NCI-H2081 (cell line): Measurements from ENCODE around the gene KCP.
"Not testable (repeated sequence)": the region's sequence is repeated elsewhere in the genome, so short reads cannot be mapped to it uniquely, and the experiment has no call there.

Experiments used
- DNase-seq, 2 experiments: peaks; one replicate each; lab custom pipeline; 2025; lab: John Stamatoyannopoulos, UW

The KCP gene

DNA sequence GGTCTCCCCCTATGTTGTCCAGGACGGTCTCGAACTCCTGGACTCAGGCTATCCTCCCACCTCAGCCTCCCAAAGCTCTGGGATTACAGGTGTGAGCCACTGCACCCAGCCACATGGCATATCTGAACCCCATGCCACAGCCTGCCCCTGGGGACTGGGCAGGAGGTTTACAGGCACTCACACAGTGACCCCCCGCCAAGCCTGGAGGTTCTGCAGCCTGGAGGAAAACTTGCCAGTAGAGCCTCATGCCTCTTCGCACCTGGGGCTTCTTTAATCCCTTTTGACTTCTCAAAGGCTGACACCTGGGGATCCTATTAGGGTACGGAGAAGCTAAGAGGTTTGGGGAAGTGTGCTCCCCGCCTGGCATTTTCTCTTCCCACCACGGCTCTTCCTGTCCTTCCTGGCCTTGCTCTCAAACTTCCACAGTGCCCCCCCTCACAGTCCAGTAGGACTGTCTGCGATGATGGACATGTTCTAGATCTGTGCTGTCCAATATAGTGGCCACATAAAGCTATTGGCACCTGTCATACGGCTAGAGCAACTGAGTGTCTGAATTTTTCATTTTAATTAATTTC, 11.4 kb upstream of the KCP start:
- no peak for DNase-seq

DNA sequence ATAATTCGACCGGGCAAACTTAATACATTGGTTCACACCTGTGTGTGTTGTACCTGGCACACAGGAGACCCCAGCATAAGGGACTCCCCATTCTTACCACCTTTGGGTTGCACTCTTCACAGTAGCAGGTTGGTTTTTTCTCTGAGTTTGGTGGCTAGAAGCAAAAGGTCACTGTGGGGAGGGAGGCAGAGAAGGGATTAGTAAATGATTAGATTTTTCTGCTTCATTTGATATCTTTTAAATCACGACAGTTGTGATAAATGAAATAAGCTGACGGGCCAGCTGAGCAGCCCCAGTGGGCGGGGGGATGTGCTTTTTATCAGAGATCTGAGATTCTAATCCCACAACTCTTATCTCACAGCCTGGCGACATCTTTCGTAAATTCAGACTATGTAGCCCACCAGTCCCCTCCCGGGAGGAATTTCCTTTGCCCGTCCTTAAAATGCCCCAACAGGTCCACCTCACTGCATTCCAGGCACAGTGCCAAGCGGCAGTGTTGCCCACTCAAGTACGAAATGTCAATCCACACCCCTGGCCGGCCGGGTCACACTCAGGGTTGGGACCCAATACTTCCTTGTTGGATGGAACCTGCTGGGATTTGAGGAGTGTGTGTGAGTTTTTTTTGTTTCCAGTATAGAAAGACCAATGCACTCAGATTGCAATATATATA, 10.5 kb upstream of the KCP start:
- DNase-seq: no peak

DNA sequence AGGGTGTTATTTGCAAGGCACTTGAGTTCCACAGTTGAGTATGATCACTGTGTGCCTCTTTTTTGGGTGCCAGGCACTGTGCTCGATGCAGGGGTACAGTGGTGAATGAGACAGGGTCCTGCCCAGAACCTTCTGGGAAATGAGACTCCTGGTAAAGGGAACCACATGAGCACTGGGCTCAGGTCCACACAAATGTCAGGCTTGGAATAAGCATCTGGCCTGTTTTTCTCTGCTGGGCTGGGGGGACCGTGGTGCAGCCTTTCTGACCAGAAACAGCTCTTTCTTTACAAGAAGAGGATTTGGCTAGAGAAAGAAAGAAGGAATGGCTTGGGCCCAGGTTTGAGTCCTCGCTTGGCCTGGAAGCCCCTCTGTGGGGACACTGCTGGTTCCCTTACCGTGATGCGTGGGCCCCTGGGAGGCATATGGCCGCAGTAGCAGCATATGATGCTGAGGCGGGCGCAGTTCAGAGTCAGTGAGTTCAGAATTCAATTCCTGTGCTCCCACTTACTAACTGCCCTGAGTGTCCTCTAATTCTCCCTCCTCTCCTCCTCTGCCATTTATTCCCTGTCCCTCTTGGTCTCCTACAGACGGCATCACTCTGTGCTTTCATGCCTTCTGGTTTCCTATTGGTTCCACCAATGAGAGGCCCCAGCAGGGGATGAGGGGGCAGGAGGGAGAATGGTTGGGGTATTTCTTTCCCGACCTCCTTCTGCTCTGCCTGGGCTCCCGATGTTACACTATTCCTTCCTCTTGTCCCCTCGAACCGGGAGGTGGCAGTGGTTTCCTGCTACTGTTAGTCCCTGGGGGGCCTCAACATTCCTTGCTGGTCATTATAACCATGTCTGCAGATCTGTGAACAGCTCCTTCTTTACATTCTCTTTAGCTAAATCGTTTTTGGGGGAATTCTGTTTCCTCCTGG, 9.6 kb upstream of the KCP start:
- no peak for DNase-seq

DNA sequence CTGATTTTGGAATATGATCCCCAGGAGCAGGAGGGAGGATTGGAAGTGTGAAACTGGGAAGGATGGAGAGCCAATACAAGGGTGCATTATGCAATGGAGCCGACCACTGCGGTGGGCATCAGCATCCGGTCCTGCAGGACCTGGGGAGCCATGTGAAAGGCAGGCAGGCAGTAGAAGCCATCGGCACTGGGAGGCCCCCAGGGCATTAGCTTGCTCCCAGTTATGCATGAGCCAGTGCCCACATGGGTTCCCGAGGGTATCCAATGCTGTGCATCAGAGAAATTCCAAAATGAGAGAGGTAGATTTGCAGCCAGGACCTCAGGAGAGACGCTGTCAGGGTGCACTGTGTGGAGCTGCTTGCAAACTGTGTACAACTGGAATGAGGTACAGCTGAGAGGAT, 8.7 kb upstream of the KCP start:
- no peak for DNase-seq

DNA sequence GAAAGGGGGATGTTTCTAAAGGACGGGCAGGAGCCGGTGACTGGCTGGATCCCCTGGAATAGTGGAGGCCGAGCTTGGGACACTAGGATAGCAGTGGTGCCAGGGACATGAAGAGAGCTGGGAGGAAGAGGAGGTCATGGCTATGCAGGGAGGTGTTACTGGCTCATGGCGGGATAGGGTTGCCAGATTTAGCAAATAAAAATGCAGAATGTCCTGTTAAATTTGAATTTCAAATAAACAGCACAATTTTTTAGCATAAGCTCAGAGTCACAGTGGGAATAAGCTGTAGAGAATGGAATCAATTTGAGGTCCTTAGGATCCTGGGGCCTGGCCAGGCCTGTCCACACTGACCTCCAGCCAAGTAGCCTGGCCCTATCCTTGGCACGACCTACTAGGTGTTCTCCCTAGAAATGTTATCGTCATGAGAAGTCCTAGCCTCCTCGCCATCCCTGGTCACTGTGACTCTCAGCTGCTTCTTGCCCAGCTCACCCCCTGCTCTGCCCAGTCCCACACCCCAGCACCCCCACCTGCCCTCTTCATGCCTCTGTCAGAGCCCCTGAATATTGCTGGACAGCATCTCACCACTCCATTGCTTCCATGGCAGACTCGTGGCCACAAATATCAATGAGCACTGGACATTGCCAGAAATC, 7.6 kb upstream of the KCP start:
- no peak for DNase-seq

DNA sequence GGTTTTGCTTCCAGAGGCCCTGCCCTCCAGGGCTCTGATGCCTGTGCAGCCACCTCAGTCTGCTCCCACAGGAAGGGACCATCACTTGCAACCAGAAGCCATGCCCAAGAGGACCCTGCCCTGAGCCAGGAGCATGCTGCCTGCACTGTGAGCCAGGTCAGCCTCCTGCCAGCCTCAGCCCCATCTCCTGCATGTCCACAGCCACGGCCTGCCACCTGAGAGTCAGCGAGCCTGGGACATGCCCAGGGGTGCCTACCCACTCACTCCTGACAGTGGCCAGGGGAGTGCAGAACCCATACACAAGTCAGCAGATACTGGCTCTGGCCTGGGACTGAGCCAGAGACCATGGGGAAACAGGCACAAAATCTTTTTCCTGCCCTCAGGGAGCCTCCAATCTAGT, 6.6 kb upstream of the KCP start:
- DNase-seq: no peak

DNA sequence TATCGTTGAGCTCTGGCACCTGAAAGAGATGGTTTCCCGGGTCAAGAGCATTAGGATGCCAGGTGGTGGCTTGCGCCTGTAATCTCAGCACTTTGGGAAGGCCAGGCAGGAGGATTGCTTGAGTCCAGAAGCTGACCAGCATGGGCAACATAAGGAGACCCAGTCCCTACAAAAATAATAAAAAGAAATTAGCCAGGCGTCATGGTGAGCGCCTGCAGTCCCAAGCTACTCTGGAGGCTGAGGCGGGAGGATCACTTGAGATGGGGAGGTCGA, 6.1 kb upstream of the KCP start:
- DNase-seq: no peak

DNA sequence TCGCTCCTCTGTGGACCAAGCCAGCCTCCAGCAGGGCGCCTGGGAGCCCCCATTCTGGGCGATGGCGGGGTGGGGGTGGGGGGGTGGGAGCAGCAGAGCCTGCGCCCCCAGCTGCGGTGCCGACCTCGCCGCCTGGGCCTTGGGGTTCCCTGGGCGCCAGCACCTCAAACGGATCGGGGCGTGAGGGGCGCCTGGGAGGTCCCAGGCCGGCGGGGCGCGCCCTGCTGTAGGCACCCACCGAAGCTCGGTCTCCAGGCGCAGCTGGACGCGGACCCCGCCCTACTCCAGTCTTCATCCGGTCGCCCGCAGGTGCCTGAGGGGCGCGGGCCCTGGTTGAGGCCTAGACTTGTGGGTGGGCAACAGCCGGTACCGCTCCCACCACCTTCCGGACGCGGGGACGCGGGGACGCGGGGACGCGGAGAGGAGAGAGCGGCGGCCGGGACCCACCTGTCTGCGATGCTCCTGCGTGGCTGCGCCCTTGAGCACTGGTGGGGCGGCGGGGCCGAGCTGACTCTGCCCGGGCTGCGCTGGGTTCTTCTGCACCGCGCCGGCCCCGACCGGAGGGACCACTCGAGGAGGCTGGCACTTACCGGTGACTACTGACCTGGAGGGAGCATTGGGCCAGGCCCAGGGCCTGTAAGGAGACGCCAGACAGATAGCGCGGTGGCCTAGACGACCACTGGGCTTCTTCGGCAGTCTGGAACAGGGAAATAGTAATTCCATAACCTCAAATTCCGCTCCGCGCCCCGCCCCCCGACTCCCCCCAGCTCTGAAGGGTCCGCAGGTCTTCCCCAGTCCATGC, 5.5 kb upstream of the KCP start:
- DNase-seq: no peak

DNA sequence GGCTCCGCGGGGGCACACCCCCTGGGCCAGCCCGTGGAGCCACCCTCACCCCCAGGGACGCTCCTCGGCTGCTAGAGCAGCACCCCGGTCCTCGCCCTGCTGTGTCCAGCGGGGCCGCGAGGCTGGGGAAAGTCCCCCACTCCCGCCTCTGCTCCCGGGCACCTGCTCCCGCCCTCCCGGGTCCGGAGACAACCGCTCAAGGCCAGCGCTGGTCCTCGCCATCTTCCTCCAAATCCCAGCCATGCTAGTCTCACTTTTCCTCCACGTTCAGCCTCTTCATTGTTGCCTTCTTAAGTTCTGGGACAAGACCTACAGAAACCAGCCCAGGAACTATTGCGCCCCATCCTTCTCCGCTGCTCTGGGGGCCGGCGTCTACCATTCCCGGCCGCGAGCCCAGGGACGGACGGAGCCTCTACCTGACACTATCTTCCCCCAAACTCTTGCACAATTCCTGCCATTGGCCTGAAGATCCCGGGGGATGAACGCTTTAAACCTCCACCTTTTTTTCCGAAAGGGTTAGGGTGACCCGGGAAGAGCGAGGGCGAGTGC, 4.8 kb upstream of the KCP start:
- DNase-seq: no peak

DNA sequence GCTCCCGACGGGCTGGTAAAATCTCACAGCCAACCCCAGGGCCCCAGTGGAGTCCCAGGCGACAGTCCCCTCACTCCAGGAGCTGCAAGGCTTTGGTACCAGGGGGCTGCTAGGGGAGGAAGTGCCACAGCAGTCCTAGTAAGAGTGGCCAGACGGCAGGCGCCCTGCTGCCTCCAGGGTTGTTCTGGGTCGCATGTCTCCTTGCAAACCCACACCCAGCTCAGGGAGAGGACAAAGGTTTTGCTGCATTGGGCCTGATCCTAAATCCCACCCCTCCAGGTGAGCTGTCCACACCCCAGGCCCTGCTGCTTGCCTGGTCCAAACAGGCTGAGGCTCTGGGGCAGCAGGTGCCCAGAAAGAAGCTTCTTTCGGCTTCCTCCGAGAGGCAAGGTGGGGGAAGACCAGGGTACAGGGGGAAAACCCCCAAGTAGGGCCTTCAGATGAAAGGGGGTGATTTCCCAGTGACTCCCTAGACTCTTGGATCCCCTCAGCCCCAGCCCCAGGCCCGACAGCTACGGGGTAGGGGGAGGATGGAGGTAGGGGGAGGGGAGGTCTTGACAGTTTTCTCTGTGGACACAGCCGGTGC, 4.2 kb upstream of the KCP start:
- DNase-seq: no peak

DNA sequence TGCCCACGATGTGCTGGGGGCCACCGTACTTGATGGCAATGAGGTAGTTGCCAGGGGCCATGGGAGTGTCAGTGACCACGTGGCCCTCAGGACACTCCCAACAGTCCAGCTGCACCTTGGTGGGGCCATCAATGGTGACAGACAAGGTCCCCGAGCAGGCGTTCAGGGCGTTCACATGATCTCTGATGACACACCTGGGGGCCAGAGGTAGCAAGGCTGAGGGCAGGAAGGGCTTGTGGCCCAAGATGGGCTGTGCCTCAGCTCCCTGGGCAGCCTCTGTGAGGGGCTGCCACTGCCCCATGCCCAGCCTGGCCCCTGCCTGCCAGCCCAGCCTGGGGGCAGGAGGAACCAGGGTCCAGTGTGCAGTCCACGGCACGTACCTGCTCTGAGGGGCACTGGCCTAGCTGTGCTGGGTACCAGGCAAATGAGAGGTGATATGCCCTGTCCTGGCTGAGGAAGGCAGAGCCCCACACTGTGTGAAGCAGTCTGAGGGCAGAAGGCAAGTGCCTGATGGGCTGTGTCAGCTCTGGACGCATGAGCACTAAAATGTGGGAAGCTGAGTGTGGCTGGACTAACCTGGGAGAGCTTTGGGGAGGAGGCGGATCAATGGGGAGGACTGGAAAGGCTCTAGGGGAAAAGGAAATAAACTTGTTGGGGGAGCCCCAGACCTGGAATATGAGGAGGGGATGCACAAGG, 3.5 kb upstream of the KCP start:
- DNase-seq: no peak

DNA sequence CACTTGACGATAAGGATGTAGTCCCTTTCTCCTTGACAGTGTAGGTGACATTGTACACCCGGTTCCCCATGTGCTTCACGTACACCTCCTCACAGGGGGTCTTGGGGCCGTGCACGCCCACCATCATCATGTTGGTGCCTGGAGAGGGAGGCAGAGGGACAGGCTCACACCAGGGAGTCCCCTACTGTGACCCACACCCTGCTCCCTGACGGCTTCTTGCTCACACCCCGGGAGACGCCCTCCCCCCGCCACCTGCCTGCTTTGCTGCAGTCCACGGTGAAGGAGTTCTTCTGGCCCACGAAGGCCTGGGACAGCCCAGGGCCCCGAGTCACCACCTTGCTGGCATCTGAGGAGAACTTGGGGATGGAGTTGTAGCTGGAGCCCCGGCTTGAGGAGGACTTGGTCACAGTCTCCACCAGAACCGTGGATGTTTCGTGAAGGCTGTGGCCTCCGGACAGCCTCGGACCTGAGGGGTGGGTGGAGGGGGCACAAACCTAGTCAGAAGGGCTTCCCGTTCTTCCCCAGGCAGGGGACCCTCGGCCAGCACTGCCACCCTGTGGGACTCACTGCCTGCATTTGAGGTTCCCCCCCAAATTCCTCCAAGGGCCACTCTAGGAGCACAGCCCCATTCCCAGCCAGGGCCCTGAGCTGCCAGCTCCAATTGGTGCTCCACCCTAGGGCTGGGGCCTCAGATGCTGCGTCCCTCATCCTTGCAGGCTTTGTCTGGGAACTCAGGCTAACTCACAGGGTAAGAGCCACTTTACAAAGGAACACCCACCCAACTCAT, 2.4 kb upstream of the KCP start:
- DNase-seq: not testable (repeated sequence)

DNA sequence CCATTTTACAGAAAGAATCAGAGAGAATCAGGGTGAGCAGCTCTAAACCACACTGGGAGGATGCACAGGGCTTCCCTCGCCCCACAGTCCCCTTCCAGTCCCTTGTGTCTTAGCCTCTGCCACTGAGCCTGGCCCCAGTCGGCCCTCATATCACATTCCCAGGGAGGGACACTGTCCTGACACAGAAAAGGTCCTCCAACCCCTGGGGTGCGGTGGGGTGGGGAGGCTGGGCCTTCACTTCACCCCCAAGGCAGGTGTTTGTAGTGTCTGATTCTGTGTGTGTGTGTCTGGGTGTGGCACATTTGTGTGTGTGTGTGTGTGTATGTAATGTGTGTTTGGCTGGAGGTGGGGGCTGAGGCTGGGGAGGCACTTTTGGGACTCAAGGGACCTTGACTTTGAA, 1.8 kb upstream of the KCP start:
- no peak for DNase-seq

DNA sequence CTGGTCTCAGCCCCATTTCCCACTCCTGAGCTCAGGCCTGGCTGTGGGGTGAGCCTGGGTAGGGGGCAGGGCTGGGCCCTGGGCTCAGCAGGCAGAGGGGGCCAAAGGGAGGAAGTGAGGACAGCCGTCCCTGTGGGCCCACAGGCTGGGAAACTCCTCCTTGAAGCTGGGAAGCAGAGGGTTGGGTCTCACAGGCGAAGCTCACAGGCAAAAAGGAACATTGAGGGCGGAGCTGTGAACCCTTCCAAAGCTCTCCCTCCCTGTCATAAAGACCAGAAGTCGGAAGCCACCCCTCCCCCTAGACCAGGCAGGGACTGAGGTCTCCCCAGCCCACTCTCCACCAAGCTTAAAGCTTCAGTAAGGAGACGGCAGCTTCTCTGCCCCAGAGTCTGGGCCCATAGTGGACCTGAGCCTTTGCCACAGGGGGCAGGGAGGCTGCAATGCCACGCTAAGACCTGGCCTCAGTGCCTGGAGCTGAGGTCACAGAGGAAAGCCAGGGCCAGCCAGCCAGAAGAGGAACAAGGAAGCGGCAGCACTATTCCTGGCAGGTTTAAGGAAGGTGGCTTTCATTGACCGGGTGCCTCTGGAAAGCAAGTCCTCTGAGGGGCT, 1.0 kb upstream of the KCP start:
- no peak for DNase-seq

DNA sequence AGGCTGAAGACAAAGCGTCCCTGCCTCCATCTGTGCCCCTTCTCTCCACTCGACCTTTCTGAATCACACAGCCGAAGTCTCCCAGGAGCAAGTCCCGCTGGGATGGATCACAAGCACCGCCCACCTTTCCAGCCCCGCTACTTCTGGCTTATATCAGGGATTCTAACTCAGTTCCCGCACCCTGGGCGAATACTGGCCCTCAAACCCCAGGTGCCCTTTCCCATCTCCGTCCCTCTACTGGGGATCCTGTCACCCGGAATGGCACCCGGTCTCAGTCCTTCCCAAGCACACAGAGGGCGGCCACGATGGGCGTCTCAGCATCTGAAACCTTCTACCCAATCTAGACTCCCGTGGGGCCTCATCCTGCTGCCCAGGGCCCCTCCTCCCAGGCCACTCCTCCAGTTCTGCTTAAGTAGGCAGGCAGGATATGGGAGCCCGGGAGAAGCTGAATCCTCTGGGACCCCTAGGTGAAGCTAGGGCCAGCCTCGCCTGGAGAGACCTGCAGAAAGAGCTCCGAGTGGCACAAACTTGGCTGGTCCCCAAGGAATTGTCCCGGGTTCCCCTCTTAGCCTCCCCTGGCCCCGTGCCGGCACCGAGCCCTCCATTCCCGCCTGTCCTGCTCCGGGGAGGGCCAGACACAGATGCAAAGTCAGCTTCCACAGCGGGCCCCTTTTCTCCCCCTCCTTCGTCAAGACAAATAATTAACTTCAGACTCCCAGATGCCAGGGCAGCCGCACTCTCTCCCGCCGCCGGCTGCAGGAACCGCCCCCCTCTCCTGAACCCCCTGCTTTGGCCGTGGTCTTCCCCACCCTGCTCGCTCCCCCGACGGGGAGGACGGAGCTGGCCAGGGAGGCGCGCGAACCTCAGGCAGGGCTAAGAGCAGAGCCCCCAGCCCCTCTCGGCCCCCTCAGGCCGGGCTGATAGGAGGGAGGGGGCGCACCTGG, 612 bp downstream of the KCP start:
- no peak for DNase-seq

DNA sequence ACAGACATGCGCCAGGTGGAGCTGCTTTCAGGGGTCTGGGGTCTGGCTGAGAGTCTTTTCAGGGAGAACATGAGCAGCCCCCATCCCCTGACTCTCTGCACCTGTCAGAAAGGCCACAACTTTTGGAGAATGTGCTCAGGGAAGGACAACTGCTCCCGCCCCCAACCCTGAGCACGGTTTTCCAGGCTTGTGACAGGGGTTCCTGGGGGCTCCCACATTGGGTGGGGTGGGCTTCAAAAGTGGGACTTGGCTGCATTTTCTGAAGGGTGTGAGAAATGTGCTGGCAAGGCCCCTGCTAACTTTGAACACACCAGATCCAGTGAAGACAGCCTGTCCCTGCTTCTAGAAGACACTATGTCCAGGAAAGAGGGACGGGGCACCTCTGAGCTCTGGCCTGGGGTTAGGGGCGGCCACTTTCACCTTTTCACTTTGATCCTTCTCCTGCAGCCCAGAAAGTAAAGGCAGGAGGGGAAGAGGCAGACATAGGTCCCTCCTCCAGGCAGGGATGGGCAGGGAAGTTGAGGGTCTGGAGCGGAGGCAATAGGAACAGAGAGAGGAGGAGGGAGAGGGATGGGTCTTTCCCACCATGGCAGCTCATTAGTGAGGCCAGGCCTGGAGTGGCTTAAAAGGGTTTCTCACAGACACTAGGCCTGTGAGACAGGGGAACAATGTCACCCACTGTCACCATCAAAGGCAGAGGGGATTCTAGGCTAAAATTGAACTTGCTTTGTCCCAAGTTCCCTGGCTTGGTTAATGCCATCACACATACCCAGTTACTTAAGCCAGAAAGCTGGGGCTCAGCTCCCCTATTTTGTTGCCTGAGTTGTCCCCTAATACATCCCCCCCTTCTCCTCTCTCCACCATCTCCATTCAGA, 1.5 kb downstream of the KCP start:
- DNase-seq: no peak

DNA sequence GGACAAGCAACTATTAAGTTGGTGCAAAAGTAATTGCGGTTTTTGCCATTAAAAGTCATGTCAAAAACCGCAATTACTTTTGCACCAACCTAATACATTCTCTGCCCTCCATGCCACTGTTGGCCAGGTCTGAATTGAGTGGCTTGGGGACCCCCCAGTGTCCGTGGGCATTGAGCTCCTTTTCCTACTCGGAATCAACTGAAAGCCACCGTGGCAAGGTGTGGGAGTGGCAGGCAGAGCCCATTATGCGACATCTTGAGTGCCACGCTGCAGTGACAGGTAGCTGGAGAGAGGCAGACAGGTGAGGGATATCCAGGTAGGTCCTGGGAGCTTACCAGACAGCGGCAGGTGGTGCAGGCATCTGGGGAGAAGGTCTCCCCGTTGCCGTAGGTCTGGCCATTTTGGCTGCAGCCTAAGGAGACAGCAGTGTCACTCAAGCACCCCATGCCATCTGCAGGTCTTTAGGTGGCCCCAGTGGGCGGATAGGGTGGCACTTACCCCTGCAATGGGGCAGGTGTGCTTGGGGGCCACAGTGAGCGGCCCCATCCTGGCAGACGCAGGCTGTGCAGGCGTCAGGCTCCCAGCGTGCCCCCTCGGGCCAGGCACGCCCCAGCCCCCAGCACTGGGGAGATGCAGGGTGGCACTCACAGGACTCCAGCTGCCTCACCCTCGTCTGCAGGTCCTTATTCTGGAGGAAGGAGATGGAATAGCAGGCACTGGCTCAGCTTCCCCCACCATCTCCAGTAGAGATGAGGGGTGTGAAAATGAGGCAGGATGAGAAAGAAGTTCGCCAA, 3.5 kb downstream of the KCP start:
- no peak for DNase-seq
